ENCODE measurements around the gene SRP9.

Gene SRP9, protein sequence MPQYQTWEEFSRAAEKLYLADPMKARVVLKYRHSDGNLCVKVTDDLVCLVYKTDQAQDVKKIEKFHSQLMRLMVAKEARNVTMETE

GRCh38 chr1:225777583-225778336 lies at the start of gene SRP9:
SRP9 (plus strand) TSS chr1:225777826; CDS start chr1:225777941, 115 bp downstream.
- in situ Hi-C loops (cut with MboI; ENCODE audit: low sequenced_read_pairs), result loop anchor here (10.0 kb wide), 2 partner anchors 223 to 303 kb away; no protein-coding TSS in a partner anchor

DNA sequence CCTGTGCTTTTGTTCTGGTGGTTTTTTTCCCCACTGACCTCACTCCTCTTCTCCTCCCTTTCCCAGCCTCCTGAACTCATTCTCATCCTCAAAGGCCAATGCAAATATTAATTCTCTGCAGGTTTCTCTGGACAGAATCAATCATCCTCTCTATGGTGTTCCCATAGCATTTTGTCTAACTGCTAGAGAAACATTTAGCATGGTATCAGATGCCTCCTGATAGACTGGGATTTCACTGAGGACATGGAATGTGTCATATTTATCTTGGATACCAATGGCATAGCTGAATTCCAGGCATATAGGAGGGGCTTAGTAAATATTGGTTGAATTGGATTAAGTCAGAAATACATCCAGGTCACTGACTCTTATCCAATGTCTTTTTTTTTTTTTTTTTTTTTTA lies 46.1 kb upstream of the SRP9 start:
- in situ Hi-C loops (cut with MboI; ENCODE audit: low sequenced_read_pairs), result no loop called here

GRCh38 chr1:225733254-225733653 lies 44.4 kb upstream of the SRP9 start:
- in situ Hi-C loops (cut with MboI; ENCODE audit: low sequenced_read_pairs), result no loop called here

DNA sequence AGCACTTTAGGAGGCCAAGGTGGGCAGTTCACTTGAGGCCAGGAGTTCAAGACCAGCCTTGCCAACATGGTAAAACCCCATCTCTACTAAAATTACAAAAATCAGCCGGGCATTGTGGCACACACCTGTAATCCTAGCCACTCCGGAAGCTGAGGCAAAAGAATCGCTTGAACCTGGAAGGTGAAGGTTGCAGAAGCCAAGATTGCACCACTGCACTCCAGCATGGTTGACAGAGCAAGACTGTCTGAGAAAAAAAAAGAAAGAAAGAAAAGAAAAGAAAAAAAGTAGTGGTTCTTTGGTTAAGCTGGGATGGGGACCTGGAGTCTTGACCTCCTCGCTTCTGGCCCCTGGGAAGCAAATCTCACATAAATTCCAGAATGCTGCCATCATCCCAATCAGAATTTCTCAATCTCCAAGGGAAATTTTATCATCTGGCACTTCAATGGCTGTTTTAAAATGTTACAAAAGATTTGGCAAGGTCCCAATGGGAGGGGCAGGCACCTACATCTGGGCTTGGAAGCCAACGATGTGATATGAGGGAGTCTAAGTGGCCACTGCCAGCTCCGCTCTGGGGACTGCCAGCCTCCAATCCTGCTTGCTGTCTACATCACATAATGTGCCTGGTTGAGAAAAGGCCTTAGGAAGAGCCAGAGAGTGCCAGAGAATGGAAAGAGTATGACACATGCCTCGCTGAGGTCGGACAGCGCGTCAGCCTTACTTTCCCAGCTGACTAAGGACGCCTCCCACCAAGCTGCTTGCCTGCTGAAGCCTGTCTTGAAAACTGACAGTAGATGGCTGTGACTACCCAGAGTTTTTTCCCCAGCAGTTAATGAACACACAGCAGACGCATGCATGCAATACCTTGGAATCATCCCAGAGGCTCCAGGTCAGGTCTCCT lies 42.1 kb upstream of the SRP9 start:
- in situ Hi-C loops (cut with MboI; ENCODE audit: low sequenced_read_pairs), result no loop called here

GRCh38 chr1:225736437-225737098 lies 41.1 kb upstream of the SRP9 start:
- in situ Hi-C loops (cut with MboI; ENCODE audit: low sequenced_read_pairs), result no loop called here

DNA sequence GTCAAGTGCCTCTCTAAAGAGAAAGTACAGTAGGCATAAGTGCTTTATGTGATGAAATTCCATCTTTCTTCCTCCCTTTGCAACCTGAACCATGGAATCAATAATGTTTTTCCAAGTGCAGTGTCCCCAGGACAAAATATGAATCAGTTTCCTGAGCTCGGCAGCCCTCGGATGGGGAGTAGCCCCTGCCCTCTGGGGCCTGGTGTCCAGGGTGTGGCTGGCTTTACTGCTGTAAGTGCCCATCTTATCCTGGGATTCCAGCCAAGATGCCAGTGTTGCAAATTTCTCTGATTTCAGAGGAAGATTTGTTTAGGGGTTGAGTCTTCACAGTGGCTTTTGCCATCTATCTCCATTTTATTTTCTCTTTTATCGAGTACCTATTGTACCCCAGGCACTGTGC lies 40.5 kb upstream of the SRP9 start:
- in situ Hi-C loops (cut with MboI; ENCODE audit: low sequenced_read_pairs), result no loop called here

DNA sequence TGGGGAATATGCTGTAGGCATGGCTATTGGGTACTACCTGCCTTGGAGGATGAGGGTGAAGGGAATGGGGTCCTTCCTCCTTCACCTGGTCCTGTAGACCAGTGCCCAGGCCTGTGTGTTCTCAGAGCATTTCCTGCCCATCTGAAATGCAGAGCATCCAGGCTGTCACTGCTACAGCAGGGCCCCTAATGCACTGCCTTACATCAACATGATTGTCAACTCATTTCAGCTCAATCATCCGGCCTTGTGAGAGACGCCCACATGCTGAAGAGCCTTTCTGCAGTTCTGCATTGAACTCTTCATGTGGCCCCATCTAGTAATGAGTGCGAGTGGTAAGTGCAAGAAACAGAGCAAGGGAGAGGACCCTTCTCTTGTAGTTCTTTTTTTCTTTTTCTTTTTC lies 39.8 kb upstream of the SRP9 start:
- in situ Hi-C loops (cut with MboI; ENCODE audit: low sequenced_read_pairs), result no loop called here

GRCh38 chr1:225738763-225739162 lies 38.9 kb upstream of the SRP9 start:
- in situ Hi-C loops (cut with MboI; ENCODE audit: low sequenced_read_pairs), result no loop called here

GRCh38 chr1:225739542-225740107 lies 38.0 kb upstream of the SRP9 start:
- in situ Hi-C loops (cut with MboI; ENCODE audit: low sequenced_read_pairs), result no loop called here

GRCh38 chr1:225744745-225745144 lies 32.9 kb upstream of the SRP9 start:
- in situ Hi-C loops (cut with MboI; ENCODE audit: low sequenced_read_pairs), result no loop called here

DNA sequence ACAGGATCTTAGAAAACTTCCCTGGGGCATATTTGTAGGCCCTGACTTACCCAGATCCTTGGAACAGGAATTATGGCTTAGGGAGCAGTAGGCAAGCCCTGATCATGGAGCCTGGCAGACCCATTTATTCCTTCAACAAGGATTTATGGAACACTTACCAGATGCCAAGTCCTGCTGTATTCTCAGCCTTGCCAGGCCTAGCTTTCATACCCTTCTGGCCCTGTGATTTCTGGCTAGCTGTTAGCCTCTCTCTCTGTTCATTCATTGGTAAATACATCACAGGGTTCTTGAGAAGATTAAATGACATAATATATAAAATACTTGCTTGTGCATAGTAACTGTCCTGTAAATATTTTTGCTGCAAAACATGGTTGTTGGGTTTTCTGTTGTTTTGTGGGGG lies 32.4 kb upstream of the SRP9 start:
- in situ Hi-C loops (cut with MboI; ENCODE audit: low sequenced_read_pairs), result no loop called here

GRCh38 chr1:225746361-225747179 lies 31.1 kb upstream of the SRP9 start:
- in situ Hi-C loops (cut with MboI; ENCODE audit: low sequenced_read_pairs), result no loop called here

GRCh38 chr1:225747566-225747965 lies 30.1 kb upstream of the SRP9 start:
- in situ Hi-C loops (cut with MboI; ENCODE audit: low sequenced_read_pairs), result no loop called here

DNA sequence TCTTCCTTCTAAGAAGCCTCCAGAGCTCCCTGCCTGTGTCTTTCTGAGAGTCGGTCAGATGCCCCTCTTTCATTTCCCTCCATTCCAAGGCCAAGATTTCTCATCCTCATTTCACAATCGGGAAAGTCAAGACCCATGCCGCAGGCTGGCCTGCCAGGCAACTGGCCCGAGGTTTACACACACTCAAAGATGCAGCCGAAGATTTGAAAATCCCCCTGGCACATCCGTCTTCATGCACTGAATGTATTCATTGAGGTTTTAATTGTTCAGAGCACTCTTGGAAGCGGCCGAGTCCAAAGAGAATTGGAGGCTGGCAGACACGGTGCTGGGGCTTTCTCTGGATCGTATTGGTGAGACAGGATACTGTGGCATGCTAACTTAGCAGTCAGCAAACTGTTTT lies 29.1 kb upstream of the SRP9 start:
- in situ Hi-C loops (cut with MboI; ENCODE audit: low sequenced_read_pairs), result no loop called here

DNA sequence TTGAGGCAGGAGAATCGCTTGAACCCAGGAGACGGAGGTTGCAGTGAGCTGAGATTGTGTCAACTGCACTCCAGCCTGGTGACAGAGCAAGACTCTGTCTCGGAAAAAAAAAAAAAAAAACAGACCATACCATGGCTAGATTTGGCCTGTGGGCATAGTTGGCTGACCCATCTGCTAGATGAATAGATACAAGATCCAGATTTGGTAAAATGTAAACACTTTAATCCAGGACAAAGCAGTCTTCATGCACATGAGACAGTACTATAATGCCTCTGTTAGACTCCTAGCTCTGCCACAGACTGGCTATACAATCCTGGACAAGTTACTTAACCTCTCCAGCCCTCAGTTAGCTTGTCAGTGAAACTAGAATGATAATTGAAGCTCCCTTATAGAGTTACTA lies 27.9 kb upstream of the SRP9 start:
- in situ Hi-C loops (cut with MboI; ENCODE audit: low sequenced_read_pairs), result no loop called here

DNA sequence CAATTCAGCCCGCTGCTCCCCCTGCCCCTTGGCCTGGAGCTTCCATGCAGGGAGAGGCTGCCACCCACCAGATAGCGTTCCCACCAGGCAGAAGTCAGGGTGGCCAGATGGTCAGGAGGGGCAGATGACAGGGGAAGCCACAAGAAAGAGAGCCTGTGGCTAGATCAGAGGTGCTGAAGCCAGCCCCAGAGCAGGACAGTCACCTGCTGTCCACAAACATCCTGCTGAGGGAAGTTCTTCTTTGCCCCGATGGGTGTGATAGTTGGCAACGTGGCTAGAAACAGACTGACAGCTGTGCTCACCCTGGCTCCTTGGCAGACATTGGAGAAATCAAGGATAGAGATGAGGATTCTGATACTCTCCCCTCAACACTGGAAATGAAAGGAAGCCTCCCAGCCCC lies 27.2 kb upstream of the SRP9 start:
- in situ Hi-C loops (cut with MboI; ENCODE audit: low sequenced_read_pairs), result no loop called here

DNA sequence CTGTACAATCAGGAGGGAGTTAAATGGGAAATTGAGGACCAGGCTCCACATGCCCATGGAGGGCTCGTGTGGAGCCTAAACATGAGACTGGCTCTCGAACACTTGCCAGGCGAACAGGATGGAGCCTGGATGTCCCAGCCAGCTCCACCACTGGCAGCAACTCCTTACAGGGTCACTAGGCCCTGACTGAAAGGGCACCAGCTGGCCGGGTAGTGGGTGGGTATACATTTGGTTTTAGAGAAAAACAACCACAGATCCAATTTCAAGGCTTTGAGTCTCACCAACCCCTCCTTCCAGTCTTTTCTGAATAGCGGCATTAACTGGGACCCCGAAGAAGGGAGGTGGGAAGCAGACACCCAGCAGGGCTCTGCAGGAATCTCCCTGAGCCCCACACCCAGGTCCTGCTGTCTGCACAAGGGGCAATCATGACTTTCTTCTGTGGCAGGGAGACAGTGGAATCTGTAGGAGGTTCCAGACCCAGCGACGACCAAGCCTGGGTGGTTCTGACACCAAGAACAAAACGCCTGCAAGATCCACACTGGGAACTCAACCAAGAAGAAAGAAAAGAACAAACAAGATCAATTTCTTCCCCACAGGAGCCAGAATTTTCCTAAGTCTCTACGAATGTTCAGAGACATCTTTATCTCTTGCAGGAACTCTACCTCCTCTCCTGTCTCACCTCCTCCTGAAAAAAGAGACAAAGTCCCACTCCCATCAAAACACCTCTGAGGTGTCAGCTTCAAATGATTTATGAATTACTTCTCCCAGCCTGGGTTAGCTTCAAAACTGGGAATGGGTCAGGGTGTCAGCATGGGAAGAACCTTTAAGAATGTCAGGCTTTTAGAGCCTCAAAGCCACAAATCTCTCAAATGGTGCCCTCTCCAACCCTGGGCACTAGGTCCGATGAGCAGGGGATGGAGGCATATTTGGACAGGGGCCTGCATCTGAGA lies 26.5 kb upstream of the SRP9 start:
- in situ Hi-C loops (cut with MboI; ENCODE audit: low sequenced_read_pairs), result no loop called here

DNA sequence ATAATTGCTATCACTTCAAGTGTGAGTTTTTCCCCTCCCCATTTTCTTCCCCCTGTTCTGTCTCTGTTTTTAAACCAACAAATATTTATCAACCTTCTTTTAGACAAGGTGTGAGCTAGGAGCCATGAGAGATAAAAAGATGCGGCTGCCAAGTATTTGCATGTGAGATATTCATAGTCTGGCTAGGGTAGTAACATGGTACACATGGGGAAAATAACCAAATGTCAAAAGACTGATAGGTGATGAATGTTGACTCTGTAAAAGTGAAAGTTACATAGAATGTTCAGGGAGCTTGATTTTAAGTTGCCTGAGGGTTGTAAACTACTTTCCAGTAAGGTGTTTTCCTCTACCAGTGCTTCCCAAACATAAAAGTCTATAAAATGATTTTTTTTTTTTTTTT lies 25.4 kb upstream of the SRP9 start:
- in situ Hi-C loops (cut with MboI; ENCODE audit: low sequenced_read_pairs), result no loop called here
